NCI-H146 (cell line): ENCODE results near the gene NUDT19.
A peak's percentile ranks its signal among the peaks of the same experiment; 100 is the strongest.
"Not testable (repeated sequence)": the region's sequence is repeated elsewhere in the genome, so short reads cannot be mapped to it uniquely, and the experiment has no call there.

Experiments
- DNase-seq: peaks from one replicate; lab custom pipeline; 2025; lab: John Stamatoyannopoulos, UW

The NUDT19 gene

DNA sequence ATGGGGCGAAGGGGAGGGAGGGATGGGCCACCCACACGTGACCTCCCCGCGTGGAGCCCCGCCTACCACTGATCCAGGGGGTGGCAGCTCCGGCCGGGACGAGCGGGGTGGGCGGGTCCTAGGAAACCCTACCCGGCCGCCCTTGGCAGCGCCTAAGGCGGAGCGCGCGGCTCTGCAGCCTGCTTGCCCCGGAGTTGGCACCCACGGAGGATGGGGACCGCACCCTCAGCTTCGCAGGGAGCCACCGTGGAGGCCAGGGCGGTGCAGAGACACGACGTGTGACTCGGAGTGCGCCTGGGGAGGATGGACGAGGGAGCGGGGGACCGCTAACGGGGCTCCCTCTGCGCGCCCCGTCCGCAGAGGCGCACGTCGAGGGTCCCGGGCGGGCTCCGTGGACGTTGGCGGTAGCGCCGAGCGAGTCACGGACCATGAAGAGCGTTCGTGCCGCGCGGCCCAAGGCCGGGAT, 15.9 kb upstream of the NUDT19 start, which contains the start of gene RGS9BP:
Gene RGS9BP (plus strand): TSS at position 129 of the 466 bp plus-strand sequence. CDS start 416 bp downstream, outside the sequence.
- DNase-seq, result peak; percentile 55

- peak; percentile 62 for DNase-seq
Measured at GRCh38 chr19:32676186-32676894, 15.3 kb upstream of the NUDT19 start.

- DNase-seq, result no peak
Measured at GRCh38 chr19:32676895-32677359, 14.7 kb upstream of the NUDT19 start.

DNA sequence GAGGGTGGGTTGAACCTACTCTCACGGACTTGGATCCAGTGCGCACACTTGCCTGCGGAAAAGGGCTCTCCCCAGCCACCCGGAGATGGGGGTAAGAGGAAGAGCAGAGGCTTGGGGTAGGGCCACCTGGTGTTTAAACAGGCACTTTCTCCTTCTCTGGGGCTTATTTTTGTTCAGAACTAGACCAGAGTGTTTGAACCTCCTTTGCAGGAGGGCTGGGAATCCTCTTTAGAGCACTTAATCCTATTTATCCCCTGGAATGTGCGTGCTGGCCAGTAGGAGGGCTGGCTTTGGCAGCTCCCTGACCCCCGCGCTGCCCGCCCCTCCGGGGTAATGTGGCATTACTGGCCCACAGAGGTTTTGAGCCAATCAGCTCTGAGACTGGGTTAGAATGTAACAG, 14.0 kb upstream of the NUDT19 start:
- DNase-seq, result no peak

DNA sequence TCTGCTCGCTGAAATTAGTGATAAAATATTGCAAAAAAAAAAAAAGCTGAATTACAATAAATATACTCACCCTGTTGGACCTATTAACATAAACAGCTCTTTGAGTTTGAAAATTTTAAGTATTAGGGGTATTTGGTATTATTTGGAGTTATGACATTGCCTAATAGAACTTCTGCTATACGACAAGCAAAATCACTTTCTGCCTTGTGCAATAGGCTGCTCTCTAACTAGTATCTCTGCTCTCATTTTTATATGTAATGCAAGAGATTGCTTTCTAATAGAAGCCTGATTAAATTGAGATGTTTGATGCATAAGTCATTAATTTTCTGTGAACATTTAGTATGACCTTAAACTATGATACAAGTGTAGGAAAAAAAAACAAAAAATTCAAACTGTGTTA, 10.6 kb upstream of the NUDT19 start:
- DNase-seq, result no peak

DNA sequence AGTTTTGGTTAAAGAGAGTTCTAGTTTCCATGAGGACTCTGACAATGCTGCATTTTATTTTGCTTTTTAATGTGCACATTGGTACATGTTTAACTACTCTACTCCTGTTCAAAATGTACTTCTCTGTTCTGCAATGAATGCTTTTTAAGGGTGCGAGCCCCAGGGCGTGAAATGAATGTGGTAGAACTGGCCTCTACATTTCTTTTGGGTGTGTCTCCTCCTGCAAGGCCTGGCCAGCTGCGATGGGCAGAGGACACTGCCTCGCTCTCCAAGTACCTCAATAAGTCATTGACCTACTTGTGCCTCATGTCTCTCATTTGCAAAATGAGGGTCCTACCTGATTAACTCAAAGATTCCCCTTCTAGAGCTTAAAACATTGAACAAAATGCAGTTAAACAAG, 9.3 kb upstream of the NUDT19 start:
- DNase-seq, result no peak

GRCh38 chr19:32686847-32687475, 4.7 kb upstream of the NUDT19 start:
- no peak for DNase-seq

GRCh38 chr19:32687681-32688080, 3.9 kb upstream of the NUDT19 start:
- no peak for DNase-seq

DNA sequence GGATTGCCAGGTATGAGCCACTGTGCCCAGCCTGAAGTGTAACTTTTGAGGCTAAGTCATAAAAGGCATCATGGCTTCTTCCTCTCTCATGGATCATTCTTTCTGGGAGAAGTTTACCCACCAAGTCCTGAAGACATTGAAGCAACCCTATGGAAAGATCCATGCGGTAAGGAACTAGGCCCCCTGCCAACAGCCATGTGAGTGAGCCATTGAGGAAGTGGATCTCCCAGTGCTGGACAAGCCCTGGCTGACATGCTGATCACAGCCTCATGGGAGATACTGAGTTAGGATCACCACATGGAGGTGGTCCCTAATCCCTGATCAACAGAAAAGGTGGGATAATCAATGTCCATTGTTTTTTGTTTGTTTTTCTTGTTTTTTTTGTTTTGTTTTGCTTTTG, 3.3 kb upstream of the NUDT19 start:
- DNase-seq, result no peak

GRCh38 chr19:32691952-32692726, 518 bp downstream of the NUDT19 start:
- DNase-seq, result peak; percentile 76

DNA sequence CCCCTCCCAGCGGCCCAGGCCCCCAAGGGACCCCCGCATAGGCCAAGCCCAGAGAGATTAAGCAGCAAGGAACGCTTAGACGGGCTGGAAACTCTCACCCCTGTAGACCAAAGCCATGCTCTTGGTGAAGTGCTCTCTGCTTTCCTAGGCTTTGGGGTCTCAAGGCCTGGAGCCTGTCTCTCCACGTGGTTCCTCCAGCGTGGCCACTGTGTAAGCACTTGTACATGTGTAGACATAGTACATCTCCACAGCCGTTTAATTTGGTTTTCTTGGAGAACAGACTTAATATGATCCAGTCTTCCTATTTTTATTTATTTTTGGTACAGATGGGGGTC, 1.1 kb downstream of the NUDT19 start:
- DNase-seq, result no peak

GRCh38 chr19:32693151-32694108, 1.8 kb downstream of the NUDT19 start:
- not testable (repeated sequence) for DNase-seq

DNA sequence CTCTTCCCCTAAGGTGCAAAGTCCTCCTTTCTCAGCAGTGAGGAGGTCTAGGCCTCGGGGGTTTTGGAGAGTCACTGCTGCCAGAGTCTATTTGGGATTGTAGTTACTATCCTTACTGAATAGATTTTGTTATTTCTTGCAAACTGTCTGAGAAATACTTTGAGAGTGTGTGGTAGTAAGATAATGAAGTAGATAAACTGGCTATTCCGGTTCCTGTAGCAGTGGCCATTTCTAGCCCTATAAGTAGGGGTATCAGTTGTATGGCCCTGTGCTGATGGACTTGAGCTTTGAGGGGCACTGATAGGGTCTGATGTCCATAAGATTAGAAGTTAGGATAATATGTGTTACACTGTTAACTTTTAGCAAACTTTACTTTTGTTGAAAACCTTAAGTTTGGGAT, 2.7 kb downstream of the NUDT19 start:
- not testable (repeated sequence) for DNase-seq

DNA sequence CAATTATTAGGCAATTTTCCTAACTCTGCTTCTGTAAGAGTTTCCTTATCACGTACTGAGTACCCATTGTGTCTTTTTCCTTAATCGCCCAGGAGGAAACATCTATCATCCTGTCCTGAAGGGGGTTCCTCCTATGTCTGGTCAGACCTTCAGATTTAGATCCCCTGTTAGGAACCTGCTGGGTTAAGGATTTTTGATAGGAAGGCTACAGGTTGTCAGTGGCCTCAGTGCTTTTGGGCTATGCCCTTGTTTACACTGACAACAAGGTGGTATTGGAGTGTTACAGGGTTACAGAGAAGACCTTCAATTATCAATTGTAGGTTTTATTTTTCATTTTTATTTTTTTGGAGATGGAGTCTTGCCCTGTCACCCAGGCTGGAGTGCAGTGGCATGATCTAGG, 3.2 kb downstream of the NUDT19 start:
- DNase-seq, result not testable (repeated sequence)

DNA sequence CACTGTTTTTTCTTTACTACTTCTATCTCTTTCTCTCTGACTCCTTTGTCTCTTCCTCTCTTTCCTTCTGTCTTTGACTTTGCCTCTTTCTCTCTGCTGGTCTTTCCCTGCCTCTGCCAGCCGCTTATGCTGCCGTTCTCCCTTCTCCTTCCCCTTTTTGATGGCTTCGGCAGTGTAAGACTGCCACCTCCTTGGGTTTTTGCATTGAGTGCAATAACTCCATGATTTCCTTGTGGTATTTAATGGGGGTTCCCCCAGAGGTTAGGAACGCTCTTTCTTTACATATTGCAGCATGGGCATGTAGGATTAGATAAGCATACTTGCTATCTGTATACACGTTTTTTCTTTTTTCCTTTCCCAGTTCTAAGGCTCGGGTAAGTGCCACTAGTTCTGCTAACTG, 3.9 kb downstream of the NUDT19 start:
- not testable (repeated sequence) for DNase-seq

GRCh38 chr19:32696771-32697170, 5.2 kb downstream of the NUDT19 start:
- not testable (repeated sequence) for DNase-seq

GRCh38 chr19:32700129-32700528, 8.5 kb downstream of the NUDT19 start:
- not testable (repeated sequence) for DNase-seq

DNA sequence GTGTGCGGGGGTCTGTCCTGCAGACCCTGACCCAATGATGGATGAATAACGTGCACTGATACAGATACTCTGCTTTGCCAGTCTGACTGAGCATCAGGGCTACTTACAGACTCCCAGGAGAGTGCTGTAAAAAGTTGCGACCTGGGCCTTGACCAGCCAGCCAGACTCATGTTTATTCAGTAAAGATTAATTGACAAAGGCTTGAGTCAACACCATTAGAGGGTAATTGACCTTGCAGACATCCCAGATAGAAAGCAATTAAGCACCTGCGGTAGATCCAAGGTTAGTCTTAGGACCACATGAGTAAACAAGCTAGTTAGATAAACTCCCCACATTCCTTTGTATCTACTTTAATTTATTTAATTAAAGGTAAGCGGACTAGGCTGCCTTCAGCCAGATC, 10.4 kb downstream of the NUDT19 start:
- DNase-seq, result peak; percentile 92

GRCh38 chr19:32704006-32704405, 12.4 kb downstream of the NUDT19 start:
- DNase-seq, result not testable (repeated sequence)

DNA sequence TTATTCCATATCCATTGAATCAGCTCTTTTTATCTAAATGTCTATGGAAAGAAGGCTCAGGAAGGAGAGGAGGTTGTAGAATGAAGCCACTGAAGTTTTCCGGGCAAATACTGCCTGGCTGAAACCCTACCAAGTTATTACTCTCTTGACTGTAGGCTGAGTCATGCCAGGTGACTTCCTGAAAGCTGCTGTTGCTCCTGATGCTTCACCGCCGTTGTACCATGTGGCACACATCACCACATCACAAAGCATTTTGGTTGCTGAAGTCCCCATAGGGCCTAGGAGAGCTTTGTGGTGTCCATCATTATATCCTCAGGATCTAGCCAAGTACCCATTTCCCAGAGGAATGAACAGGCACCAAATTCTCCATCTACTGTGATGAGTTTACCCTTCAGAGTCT, 16.8 kb downstream of the NUDT19 start:
- DNase-seq, result no peak

DNA sequence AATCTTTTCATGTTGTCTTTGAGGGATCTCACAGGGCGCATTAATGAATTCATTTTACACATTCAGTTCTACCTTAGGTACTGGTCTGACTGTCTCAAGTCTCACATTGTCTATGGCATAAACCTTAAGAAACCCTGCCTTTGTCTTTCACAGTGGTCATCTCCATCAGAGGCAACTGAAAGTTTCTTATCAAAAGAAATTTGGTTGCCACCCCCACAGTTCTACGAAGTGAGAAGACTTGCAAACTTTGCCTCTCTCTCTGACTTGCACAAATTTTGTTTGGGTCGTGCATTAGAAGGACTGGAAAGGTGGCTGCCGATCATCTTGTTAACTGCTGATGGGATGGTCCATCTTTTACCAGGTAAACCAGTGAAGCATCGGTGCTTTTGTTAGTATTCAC, 17.4 kb downstream of the NUDT19 start:
- no peak for DNase-seq

DNA sequence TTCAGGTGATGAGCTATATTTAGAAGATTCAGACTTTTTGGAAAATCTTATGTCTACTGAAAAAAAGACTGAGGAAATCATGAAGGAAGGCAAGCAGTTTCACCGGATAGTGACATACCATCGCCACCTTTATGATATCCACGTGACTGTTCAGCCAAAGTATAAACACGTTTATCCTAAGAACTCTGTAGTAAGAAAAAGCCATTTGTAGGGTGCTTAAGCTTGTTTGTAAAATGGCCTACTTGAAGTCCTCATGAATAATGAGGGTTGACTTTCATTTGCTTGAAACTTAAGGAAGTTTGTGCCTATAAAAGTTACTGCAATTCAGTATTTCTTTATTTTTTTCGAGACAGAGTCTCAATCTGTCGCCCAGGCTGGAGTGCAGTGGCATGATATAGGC, 20.1 kb downstream of the NUDT19 start:
- no peak for DNase-seq
